ENCODE measurements around the gene ENTPD1.
"Not testable (repeated sequence)": the region's sequence is repeated elsewhere in the genome, so short reads cannot be mapped to it uniquely, and the experiment has no call there.

ENTPD1 gene

DNA sequence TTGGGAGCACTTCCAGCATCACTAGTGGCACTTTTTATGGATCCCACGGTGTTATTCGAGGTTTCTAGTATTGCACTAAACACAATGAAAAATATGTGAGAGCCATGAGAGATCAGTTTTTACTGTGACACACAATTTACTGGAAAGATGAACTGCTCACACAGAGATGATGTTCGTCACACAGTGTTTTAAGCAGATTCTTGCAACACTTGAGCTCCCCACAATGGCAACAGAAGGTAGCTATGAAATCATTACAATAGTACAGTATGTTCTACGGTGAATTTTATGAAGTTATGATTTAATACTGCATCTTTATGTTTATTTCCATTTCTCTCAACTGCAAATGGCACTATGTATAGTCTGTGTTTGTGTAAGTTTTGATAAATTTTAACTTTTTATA lies 27.4 kb upstream of the ENTPD1 start:
- TF ChIP-seq, protein P1, sequence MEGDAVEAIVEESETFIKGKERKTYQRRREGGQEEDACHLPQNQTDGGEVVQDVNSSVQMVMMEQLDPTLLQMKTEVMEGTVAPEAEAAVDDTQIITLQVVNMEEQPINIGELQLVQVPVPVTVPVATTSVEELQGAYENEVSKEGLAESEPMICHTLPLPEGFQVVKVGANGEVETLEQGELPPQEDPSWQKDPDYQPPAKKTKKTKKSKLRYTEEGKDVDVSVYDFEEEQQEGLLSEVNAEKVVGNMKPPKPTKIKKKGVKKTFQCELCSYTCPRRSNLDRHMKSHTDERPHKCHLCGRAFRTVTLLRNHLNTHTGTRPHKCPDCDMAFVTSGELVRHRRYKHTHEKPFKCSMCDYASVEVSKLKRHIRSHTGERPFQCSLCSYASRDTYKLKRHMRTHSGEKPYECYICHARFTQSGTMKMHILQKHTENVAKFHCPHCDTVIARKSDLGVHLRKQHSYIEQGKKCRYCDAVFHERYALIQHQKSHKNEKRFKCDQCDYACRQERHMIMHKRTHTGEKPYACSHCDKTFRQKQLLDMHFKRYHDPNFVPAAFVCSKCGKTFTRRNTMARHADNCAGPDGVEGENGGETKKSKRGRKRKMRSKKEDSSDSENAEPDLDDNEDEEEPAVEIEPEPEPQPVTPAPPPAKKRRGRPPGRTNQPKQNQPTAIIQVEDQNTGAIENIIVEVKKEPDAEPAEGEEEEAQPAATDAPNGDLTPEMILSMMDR (IDR thresholded peaks at IDR 0.05; ENCODE audit: low read depth, low read length, missing control alignments) = no peak
- H3K4me3 ChIP-seq (ENCODE audit: low read depth, low read length) = no peak overlapping the region
- DNase-seq (ENCODE audit: low read depth) = no peak

DNA sequence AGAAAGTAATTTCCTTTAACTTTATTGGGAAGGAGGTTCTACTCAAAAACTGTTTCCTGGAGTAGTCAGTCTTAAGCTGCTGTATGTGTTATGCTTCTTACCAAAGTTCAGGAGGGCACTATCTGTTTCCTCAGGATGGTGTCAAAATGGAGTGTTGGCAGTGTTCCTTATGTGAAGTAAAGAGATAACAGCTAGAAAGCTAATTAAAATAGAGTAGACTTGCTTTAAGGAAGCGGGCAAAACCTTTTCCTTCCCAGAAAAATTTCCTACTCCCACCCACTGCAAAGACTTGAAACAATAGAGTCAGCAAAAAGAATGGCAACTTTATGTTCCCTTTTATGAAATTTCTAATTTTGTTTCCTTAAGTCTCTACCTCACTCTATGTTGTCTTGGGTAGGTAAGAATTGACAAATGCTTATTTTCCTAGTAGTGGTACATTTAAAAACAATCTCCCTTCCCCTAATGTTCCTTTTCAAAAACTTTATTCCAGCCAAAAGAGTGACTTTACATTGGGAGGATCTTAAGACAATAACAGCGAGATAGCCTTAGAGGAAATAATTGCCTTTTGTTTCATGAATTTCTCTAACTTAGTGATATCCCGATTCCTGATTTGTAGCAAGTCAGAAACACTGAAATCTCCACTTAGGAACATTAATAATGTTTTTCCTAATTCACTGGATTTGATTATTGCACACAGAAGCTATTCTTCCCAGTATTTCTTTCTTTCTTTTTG lies 26.5 kb upstream of the ENTPD1 start:
- no peak overlapping the region for H3K4me3 ChIP-seq (ENCODE audit: low read depth, low read length)
- TF ChIP-seq, protein P1 (IDR thresholded peaks at IDR 0.05; ENCODE audit: low read depth, low read length, missing control alignments) = no peak
- DNase-seq (ENCODE audit: low read depth) = no peak

DNA sequence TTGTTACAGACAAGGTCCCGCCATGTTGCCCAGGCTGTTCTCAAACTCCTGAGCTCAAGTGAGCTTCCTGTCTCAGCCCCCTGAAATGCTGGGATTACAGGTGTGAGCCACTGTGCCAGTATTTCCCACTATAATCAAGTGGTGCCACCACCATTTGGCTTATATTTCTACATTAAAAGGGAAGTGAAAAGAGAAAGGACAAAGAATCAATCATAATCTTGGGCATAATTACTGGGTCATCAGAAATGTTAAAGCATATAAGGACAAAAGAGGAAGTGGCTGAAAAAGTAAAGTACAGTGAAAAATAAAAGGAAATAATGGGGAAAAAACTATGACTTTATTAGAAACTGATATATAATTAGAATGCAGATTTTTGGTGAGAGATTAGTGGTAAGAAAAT lies 25.7 kb upstream of the ENTPD1 start:
- TF ChIP-seq, protein P1 (IDR thresholded peaks at IDR 0.05; ENCODE audit: low read depth, low read length, missing control alignments) = no peak
- no peak overlapping the region for H3K4me3 ChIP-seq (ENCODE audit: low read depth, low read length)
- DNase-seq (ENCODE audit: low read depth) = no peak

DNA sequence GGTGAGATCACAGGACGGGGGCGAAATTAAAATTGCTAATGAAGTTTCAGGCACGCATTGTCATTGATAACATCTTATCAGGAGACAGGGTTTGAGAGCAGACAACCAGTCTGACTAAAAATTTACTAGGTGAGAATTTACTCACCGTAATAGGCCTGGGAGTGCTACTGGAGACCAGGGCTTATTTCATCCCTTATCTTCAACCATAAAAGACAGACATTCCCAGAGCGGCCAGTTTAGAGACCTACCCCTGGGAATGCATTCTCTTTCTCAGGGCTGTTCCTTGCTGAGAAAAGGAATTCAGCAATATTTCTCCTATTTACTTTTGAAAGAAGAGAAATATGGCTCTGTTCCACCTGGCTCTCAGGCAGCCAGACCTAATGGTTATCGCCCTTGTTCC lies 23.1 kb upstream of the ENTPD1 start:
- DNase-seq (ENCODE audit: low read depth); H3K4me3 ChIP-seq (ENCODE audit: low read depth, low read length): not testable (repeated sequence)

DNA sequence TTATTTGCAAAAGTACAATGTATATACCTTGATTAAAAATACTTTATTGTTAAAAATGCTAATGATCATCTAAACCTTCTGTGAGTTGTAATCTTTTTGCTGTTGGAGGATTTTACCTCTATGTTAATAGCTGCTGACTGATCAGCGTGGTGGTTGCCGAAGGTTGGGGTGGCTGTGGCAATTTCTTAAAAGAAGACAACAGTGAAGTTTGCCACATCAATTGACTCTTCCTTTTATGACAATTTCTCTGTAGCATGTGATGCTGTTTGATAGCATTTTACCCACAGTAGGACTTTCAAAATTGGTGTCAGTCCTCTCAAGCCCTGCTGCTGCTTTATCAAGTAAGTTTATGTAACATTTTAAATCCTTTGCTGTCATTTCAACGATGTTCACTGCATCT lies 16.9 kb upstream of the ENTPD1 start:
- no peak overlapping the region for H3K4me3 ChIP-seq (ENCODE audit: low read depth, low read length)
- TF ChIP-seq, protein P1 (IDR thresholded peaks at IDR 0.05; ENCODE audit: low read depth, low read length, missing control alignments) = no peak
- no peak for DNase-seq (ENCODE audit: low read depth)

DNA sequence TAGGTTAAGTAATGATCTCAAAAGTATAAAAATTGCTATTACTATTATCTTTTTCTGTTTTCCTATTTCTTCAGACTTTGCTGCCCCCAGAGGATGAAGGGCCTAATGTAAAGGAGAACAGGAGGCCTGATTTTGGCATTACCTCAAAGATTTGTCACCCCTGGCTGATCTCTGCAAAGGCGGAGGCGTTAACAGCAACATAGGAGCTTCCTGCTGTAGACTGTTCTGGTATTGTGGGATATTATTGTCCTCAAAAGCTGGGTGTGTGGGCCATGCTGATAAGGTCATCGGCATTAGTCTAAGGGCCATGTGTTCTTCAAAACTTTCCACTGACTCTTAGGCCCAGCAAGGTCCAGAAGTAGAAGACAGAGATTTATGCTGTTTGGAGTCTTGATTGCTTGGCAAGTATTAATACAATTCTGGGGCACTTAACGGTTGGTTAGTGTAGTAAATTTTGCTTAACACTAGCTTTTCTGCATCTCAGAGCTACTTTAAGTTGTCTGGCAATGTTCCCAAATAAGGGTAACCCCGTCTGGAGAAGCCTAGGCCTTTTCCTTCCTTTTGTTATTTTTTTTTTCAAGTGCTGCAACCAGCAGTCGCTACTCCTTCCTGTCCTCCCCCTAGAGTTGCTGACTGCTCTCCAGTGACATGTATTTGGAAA lies 14.0 kb upstream of the ENTPD1 start:
- TF ChIP-seq, protein P1 (IDR thresholded peaks at IDR 0.05; ENCODE audit: low read depth, low read length, missing control alignments) = peak; percentile 45
- peak overlapping the region; percentile 14 for H3K4me3 ChIP-seq (ENCODE audit: low read depth, low read length)
- DNase-seq (ENCODE audit: low read depth) = peak; percentile 70

DNA sequence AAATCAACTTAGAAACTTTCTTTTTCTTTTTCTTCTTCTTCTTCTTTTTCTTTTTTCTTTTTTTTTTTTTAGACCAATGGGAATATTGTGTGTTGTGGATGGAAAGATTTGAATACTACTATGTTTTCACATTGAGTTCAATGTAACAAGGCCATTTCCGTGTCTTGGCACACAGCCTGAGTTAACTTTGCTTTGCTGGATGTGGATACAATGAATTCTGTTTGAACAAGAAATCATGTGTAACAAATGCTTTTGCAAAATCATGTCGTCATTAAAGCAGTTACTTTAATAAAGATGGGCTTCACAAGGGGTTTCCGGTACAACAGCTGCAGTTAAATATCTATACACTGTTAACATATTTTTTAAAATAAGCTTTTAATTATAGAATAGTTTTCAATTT lies 13.5 kb upstream of the ENTPD1 start:
- TF ChIP-seq, protein P1 (IDR thresholded peaks at IDR 0.05; ENCODE audit: low read depth, low read length, missing control alignments) = no peak
- DNase-seq (ENCODE audit: low read depth) = no peak
- peak overlapping the region; percentile 14; the same call in 1 of the 2 replicates for H3K4me3 ChIP-seq (ENCODE audit: low read depth, low read length)
